Fibroblast of the conjunctiva (primary cell): ENCODE measurements around the gene BTG2.

ENCODE experiments used
- DNase-seq: peaks from one replicate; pipeline ENCODE4 v3.0.0-alpha.2; 2010; ENCODE audit warnings: low read depth

The BTG2 gene

GRCh38 chr1:203317429-203318228, 12.3 kb downstream of the BTG2 start:
- DNase-seq, result no peak

DNA sequence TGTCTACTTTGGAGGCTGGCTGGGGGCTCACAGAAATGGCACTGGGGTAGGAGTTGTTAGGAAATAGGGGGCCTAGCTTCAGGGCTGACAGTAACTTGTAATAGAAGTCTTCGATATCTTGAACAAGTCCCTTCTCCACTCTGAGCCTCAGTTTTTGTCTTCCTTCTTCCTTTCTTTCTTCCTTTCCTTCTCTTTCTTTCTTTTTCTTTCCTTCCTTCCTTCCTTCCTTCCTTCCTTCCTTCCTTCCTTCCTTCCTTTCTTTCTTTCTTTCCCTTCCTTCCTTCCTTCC, 12.9 kb downstream of the BTG2 start:
- no peak for DNase-seq

- DNase-seq, result no peak
These were observed 15.4 kb downstream of the BTG2 start for GRCh38 chr1:203320591-203321272.

DNA sequence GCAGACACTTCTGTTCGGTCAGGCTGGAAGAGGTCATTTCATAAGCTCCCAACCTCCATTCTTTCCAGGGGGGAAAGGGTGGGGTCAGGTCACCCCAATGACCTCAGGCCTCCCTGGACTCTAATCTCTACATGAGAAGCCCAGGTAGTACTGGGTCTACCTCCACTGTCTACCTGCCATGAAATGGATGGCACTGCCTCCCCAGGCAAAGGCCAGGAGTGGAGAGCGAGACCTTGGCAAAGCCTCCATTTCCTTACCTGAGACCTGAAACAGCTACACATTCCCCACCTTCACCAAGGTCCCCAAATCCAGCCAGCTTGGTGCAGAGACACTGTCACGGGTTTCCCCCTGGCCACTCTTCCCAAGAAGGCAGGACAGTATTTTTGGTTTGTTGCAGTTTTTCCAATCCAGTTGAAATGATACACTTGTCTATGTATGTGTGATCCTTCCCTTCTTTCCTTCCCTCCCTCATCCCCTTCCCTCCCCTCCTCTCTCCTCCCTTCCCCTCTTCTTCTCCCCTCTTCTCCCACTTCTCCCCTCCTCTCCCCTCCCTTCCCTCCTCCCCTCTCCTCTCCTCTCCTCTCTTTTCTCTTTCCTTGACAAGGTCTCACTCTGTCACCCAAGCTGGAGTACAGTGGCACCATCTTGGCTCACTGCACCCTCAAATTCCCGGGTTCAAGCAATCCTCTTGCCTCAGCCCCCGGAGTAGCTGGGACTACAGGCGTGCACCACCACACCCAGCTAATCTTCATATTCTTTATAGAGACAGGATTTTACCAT, 16.1 kb downstream of the BTG2 start:
- no peak for DNase-seq

DNA sequence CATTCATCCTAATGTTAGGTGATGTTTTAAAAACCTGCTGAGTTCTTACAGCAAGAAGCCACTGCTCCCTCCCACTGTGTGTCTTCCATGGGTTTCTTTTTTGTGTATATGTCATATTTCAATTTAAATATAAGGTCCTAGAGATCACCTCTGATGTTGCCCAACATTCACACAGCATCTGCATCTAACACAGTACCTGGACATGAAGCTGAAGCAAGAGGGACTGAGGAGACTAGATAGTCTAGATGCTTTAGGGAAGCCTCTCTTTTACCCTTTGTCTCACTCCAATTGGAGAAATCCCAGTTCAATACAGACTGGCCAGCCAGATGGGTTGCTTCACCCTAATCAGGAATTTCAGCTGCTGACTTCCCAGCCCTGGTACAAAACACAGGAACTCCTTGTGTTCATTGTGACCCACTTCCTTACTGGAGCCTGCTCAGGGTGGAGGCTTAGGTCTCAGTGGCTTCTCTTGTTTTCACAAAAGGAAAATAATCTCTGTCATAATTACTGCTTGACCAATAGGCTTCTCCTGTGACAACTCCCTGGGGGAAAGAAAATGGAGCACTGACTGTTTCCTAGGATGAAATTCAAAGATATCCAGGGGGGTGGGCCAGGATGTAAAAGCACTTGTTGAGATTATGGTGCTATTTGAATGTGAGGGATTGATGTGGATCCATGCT, 17.3 kb downstream of the BTG2 start:
- DNase-seq, result no peak

DNA sequence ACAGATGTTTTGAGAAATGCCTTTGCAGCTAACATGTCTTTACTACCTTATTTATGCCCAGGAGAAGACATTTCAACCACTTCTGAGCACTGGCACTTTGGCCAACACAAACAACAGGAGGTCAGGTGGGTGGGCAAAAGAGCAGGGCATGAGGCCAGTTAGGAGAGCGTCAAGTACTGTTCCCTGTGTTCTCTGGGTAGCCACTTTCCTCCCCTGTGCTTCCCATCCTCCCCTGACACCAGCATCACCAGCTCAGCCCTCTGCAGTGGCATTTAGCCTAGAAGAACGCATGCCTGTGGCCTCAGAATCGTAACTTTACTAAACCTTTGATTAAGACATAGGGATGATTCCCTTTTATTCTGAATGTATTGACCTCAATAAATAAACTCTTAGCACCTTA, 18.3 kb downstream of the BTG2 start:
- no peak for DNase-seq

GRCh38 chr1:203324105-203325025, 19.0 kb downstream of the BTG2 start:
- DNase-seq, result no peak

DNA sequence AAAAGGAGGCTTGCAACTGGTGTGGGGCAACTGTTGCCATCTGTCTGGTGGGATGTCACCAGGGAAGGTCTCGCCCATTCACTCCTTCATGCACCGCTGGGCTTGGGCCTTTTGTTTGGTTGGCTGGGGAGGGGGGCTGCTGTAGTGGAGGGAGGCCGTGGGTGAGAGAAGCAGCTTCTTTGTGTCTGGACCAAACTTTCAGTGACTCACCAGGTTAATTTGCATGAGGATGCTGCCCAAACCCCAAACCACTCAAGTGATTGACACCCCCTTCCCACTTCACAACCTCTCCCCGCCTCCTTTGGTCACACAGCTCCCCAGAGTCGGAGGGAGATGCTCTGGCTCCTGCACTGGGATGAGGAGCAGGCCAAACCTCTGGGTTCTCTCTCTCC, 19.7 kb downstream of the BTG2 start:
- DNase-seq, result no peak

GRCh38 chr1:203325418-203326091, 20.2 kb downstream of the BTG2 start:
- no peak for DNase-seq

- peak; percentile 65 for DNase-seq
These were observed 21.7 kb downstream of the BTG2 start for GRCh38 chr1:203326830-203327683.

GRCh38 chr1:203327684-203328457, 22.6 kb downstream of the BTG2 start:
- no peak for DNase-seq

DNA sequence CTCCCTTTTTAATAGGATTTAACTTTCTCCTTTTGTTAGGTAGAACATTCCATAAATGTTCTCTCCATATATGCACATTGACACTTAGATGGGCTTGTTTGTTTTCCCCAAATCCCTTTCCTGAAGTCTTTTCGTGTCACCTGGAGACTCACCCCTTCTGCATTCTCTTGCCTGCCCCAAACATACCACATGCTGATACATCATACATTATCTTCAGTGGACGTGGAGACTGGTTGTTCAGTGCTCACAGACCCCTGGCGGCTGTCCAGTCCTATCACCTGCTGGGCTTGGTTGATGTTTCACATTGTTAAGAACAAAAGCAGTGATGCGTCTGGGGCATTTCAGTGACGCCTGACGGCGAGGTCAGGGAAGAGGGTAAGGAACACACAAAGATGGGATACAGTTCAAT, 23.4 kb downstream of the BTG2 start:
- no peak for DNase-seq

DNA sequence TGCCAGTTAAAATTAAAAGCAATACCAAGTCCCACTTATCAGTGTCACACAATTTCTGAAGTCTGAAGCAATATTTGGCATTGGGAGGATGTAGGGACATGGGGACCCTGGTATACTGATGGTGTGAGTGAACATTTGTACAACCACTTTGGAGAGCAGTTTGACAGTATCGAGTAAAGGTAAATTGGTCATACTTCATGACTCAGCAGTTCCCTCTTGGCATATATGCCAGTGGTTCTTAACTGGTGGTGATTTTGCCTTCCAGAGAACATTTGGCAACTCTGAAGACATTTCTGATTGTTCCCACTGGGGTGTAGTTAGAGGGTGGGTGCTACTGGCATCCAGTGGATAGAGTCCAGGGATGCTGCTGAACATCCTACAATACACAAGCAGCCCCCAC, 25.9 kb downstream of the BTG2 start:
- no peak for DNase-seq

DNA sequence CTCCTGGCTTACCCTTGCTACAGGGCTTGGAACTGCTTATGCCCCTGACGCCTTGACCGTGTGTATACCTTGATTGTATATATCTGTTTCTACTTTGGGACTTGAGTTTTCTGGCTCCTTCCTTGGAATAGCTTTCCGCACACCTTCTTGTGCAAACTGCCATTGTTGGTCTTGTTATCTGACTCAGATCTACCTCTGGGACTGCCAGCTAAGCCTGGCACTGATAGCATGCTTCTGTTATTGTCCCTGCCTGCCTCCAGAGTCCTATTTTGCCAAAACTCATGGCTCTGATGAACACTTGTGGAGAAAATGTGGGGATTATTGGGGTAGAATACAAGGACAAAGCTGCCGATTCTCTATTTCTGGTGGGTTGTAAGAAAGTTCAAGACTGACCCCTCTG, 30.2 kb downstream of the BTG2 start:
- no peak for DNase-seq

- no peak for DNase-seq
These were observed 30.8 kb downstream of the BTG2 start for GRCh38 chr1:203336097-203336496.

GRCh38 chr1:203338335-203339036, 33.2 kb downstream of the BTG2 start:
- DNase-seq, result peak; percentile 54

- DNase-seq, result peak; percentile 85
These were observed 34.9 kb downstream of the BTG2 start for GRCh38 chr1:203340112-203340790.
